ENCODE data around the gene UNKL.

- TF ChIP-seq CTCF (IDR thresholded peaks at IDR 0.05): no peak
- TF ChIP-seq EZH2 (IDR thresholded peaks at IDR 0.05; ENCODE audit: borderline replicate concordance, insufficient read depth, low read depth, low read length, poor library complexity, severe bottlenecking): no peak
Measured at GRCh38 chr16:1325673-1326371, 88.7 kb downstream of the UNKL start.

Data from B cell (primary cell).